WTC11 (cell line): Measurements from ENCODE around the gene ANKRD61. TPM values are rescaled to one million over a fixed set of nuclear protein-coding genes. Genes with fewer than 3 reads are reported as not detected.
A peak's percentile ranks its signal among the peaks of the same experiment; 100 is the strongest.
"Not testable (repeated sequence)": the region's sequence is repeated elsewhere in the genome, so short reads cannot be mapped to it uniquely, and the experiment has no call there.

ENCODE experiments used
- ATAC-seq: fragments of 200-7000 bp; cut with Tn5 transposase; 2 replicates; pipeline ENCODE4 v1.10.0; 2021; ENCODE audit warnings: mild to moderate bottlenecking, moderate library complexity
- CTCF ChIA-PET: fragments of 300-600 bp; sonication (Branson Sonifier 250); formaldehyde crosslinking; loops from one replicate; lab custom pipeline; 2021; ENCODE audit warnings: antibody characterized with exemption; lab: Charles Lee
- POLR2A ChIA-PET: fragments of 350-600 bp; sonication (Branson Sonifier 250); formaldehyde crosslinking; loops from one replicate; lab custom pipeline; 2021; ENCODE audit warnings: antibody characterized with exemption; lab: Charles Lee
- DNase-seq: peaks from one replicate; pipeline ENCODE4 v3.0.0; 2021; ENCODE audit warnings: low spot score
- H3K27ac Mint-ChIP-seq: 2 replicates; pipeline ENCODE4 v1.8.0; 2021; ENCODE audit warnings: mixed read lengths
- H3K27me3 Mint-ChIP-seq: 2 replicates; pipeline ENCODE4 v1.8.0; 2021; ENCODE audit warnings: low read depth, mild to moderate bottlenecking, moderate library complexity, mixed read lengths
- H3K36me3 Mint-ChIP-seq: 2 replicates; pipeline ENCODE4 v1.8.0; 2021; ENCODE audit warnings: mixed read lengths
- H3K4me1 Mint-ChIP-seq: 2 replicates; pipeline ENCODE4 v1.8.0; 2022; ENCODE audit warnings: mixed read lengths
- H3K4me3 Mint-ChIP-seq: 2 replicates; pipeline ENCODE4 v1.8.0; 2021; ENCODE audit warnings: mild to moderate bottlenecking, moderate library complexity, mixed read lengths
- H3K9me3 Mint-ChIP-seq: 2 replicates; pipeline ENCODE4 v1.8.0; 2021; ENCODE audit warnings: mixed read lengths
- ESRRA ChIP-seq: sonication (generic); formaldehyde crosslinking; IDR thresholded peaks from 2 replicates; pipeline ENCODE4 v1.8.1; 2022; ENCODE audit warnings: mild to moderate bottlenecking, missing genetic modification reagents, borderline replicate concordance
- ETV6 ChIP-seq: sonication (generic); formaldehyde crosslinking; IDR thresholded peaks from 2 replicates; pipeline ENCODE4 v1.8.1; 2022; ENCODE audit warnings: mild to moderate bottlenecking, missing genetic modification reagents
- FOXP1 ChIP-seq: sonication (generic); formaldehyde crosslinking; IDR thresholded peaks from 2 replicates; pipeline ENCODE4 v1.8.0; 2022; ENCODE audit warnings: missing genetic modification reagents, mild to moderate bottlenecking, moderate library complexity, borderline replicate concordance
- KAT7 ChIP-seq: sonication (generic); formaldehyde crosslinking; IDR thresholded peaks from 2 replicates; pipeline ENCODE4 v1.8.1; 2023; ENCODE audit warnings: missing genetic modification reagents, mild to moderate bottlenecking, borderline replicate concordance
- NFE2L1 ChIP-seq: sonication (generic); formaldehyde crosslinking; IDR thresholded peaks from 2 replicates; pipeline ENCODE4 v1.8.1; 2023; ENCODE audit warnings: missing genetic modification reagents
- NFYB ChIP-seq: sonication (generic); formaldehyde crosslinking; conservative IDR thresholded peaks from 2 replicates; pipeline ENCODE4 v1.8.0; 2022; ENCODE audit warnings: low read depth, missing genetic modification reagents
- NR3C1 ChIP-seq: sonication (generic); formaldehyde crosslinking; conservative IDR thresholded peaks from 2 replicates; pipeline ENCODE4 v1.8.1; 2023; ENCODE audit warnings: low read depth, mild to moderate bottlenecking, missing genetic modification reagents
- OVOL2 ChIP-seq: fragments of 250-450 bp; sonication (Bioruptor Pico); IDR thresholded peaks from 2 replicates; pipeline ENCODE4 v1.9.0; 2021; ENCODE audit warnings: mild to moderate bottlenecking, borderline replicate concordance
- SMAD4 ChIP-seq: sonication (generic); formaldehyde crosslinking; IDR thresholded peaks from 2 replicates; pipeline ENCODE4 v1.8.0; 2022; ENCODE audit warnings: mild to moderate bottlenecking, missing genetic modification reagents
- ZNF232 ChIP-seq: sonication (generic); formaldehyde crosslinking; IDR thresholded peaks from 2 replicates; pipeline ENCODE4 v1.8.0; 2022; ENCODE audit warnings: mild to moderate bottlenecking, missing genetic modification reagents
- ZNF317 ChIP-seq: sonication (generic); formaldehyde crosslinking; IDR thresholded peaks from 2 replicates; pipeline ENCODE4 v1.8.1; 2023; ENCODE audit warnings: low read depth, mild to moderate bottlenecking, moderate library complexity, missing genetic modification reagents, borderline replicate concordance
- total RNA-seq: library from RNA; stranded (reverse); gene quantifications from 3 replicates; pipeline ENCODE4 v1.2.3, GENCODE V29; 2021
- TF ChIP-seq, protein P1 (sequence below): sonication (generic); formaldehyde crosslinking; IDR thresholded peaks from 2 replicates; pipeline ENCODE4 v1.8.1; 2023; ENCODE audit warnings: mild to moderate bottlenecking, missing genetic modification reagents, moderate library complexity
- TF ChIP-seq, protein P2 (sequence below): sonication (generic); formaldehyde crosslinking; IDR thresholded peaks from 2 replicates; pipeline ENCODE4 v1.8.0; 2022; ENCODE audit warnings: mild to moderate bottlenecking, missing genetic modification reagents
- TF ChIP-seq, protein P3 (sequence below): fragments of 250-450 bp; sonication (Bioruptor Pico); IDR thresholded peaks from 2 replicates; pipeline ENCODE4 v1.9.0; 2021; ENCODE audit warnings: mild to moderate bottlenecking, borderline replicate concordance
- TF ChIP-seq, protein P4 (sequence below): sonication (generic); formaldehyde crosslinking; IDR thresholded peaks from 2 replicates; pipeline ENCODE4 v1.8.1; 2022; ENCODE audit warnings: mild to moderate bottlenecking, missing genetic modification reagents, moderate library complexity, borderline replicate concordance
- TF ChIP-seq, protein P5 (sequence below): sonication (generic); formaldehyde crosslinking; IDR thresholded peaks from 2 replicates; pipeline ENCODE4 v1.8.1; 2022; ENCODE audit warnings: mild to moderate bottlenecking, moderate library complexity, missing genetic modification reagents
- TF ChIP-seq, protein P6 (sequence below): sonication (generic); formaldehyde crosslinking; IDR thresholded peaks from 2 replicates; pipeline ENCODE4 v1.8.0; 2023; ENCODE audit warnings: missing genetic modification reagents
- TF ChIP-seq, protein P7 (sequence below): sonication (generic); formaldehyde crosslinking; IDR thresholded peaks from 2 replicates; pipeline ENCODE4 v1.8.0; 2022; ENCODE audit warnings: missing genetic modification reagents
- TF ChIP-seq, protein P8 (sequence below): fragments of 200-600 bp; IDR thresholded peaks from 2 replicates; pipeline ENCODE4 v1.8.0; 2022; ENCODE audit warnings: antibody characterized with exemption

The ANKRD61 gene
- total RNA-seq, 1 experiment from 2014 or later = not detected

DNA sequence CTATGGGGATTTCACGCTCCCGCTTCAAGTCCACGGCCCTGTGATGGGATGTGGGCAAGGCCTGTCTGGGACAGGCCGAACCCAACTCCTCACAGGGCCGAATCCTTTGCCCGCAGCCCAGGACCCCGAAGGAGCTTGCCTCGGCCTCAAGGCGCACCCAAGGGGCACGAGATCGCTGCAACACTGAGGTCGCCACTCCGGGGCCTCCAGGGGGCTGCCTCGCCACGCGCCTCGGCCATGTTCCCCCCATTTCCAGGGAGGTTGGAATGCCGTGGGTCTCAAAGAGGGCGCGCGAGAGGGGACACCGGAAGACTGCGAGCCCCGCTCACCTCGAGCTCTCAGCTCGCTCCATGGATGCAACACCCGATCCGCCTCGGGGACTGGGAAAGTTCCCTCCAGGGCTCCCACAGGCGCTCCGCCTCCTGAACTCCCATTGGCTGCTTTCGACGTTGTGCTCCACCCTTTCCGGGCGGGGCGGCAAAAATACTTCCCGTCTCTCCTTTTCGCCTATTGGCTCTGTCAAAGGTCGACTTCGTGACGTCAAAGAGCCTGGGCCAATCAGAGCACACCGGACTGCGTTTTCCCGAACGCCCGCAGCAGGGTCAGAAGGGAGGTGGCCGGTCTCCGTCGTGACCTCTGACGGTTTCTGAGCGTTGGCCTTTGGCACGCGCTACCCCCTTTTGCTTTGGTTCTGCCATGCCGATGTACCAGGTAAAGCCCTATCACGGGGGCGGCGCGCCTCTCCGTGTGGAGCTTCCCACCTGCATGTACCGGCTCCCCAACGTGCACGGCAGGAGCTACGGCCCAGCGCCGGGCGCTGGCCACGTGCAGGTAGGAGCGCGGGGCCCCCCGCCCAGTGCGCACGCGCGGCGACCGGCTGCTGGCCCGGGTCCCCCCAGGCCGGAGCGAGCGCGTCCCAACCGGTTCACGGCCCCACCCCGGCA is 22.2 kb upstream of the ANKRD61 start, which contains the start of the genes AIMP2 and PMS2 (continued):
- TF ChIP-seq, protein P1, sequence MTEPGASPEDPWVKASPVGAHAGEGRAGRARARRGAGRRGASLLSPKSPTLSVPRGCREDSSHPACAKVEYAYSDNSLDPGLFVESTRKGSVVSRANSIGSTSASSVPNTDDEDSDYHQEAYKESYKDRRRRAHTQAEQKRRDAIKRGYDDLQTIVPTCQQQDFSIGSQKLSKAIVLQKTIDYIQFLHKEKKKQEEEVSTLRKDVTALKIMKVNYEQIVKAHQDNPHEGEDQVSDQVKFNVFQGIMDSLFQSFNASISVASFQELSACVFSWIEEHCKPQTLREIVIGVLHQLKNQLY = 0 out of 2 replicates have a peak, but pooled peaks have one; percentile 15
- TF ChIP-seq, protein P2, sequence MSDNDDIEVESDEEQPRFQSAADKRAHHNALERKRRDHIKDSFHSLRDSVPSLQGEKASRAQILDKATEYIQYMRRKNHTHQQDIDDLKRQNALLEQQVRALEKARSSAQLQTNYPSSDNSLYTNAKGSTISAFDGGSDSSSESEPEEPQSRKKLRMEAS (CRISPR knock-in tag) = peak; percentile 99
- TF ChIP-seq SMAD4 (CRISPR knock-in tag) = peak; percentile 19
- TF ChIP-seq ETV6 (CRISPR knock-in tag) = peak; percentile 95
- TF ChIP-seq ZNF317 (CRISPR knock-in tag) = 0 out of 2 replicates have a peak, but pooled peaks have one; percentile 32
- peak; percentile 93 for TF ChIP-seq NFYB (CRISPR knock-in tag)
- TF ChIP-seq NR3C1 (CRISPR knock-in tag) = no peak
- TF ChIP-seq, protein P3, sequence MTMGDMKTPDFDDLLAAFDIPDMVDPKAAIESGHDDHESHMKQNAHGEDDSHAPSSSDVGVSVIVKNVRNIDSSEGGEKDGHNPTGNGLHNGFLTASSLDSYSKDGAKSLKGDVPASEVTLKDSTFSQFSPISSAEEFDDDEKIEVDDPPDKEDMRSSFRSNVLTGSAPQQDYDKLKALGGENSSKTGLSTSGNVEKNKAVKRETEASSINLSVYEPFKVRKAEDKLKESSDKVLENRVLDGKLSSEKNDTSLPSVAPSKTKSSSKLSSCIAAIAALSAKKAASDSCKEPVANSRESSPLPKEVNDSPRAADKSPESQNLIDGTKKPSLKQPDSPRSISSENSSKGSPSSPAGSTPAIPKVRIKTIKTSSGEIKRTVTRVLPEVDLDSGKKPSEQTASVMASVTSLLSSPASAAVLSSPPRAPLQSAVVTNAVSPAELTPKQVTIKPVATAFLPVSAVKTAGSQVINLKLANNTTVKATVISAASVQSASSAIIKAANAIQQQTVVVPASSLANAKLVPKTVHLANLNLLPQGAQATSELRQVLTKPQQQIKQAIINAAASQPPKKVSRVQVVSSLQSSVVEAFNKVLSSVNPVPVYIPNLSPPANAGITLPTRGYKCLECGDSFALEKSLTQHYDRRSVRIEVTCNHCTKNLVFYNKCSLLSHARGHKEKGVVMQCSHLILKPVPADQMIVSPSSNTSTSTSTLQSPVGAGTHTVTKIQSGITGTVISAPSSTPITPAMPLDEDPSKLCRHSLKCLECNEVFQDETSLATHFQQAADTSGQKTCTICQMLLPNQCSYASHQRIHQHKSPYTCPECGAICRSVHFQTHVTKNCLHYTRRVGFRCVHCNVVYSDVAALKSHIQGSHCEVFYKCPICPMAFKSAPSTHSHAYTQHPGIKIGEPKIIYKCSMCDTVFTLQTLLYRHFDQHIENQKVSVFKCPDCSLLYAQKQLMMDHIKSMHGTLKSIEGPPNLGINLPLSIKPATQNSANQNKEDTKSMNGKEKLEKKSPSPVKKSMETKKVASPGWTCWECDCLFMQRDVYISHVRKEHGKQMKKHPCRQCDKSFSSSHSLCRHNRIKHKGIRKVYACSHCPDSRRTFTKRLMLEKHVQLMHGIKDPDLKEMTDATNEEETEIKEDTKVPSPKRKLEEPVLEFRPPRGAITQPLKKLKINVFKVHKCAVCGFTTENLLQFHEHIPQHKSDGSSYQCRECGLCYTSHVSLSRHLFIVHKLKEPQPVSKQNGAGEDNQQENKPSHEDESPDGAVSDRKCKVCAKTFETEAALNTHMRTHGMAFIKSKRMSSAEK (CRISPR knock-in tag) = 0 out of 2 replicates have a peak, but pooled peaks have one; percentile 48
- TF ChIP-seq, protein P4, sequence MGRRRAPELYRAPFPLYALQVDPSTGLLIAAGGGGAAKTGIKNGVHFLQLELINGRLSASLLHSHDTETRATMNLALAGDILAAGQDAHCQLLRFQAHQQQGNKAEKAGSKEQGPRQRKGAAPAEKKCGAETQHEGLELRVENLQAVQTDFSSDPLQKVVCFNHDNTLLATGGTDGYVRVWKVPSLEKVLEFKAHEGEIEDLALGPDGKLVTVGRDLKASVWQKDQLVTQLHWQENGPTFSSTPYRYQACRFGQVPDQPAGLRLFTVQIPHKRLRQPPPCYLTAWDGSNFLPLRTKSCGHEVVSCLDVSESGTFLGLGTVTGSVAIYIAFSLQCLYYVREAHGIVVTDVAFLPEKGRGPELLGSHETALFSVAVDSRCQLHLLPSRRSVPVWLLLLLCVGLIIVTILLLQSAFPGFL = peak; percentile 49; the same call in 1 of the 2 replicates
- TF ChIP-seq, protein P5, sequence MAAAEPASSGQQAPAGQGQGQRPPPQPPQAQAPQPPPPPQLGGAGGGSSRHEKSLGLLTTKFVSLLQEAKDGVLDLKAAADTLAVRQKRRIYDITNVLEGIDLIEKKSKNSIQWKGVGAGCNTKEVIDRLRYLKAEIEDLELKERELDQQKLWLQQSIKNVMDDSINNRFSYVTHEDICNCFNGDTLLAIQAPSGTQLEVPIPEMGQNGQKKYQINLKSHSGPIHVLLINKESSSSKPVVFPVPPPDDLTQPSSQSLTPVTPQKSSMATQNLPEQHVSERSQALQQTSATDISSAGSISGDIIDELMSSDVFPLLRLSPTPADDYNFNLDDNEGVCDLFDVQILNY (CRISPR knock-in tag) = peak; percentile 66
- TF ChIP-seq, protein P6, sequence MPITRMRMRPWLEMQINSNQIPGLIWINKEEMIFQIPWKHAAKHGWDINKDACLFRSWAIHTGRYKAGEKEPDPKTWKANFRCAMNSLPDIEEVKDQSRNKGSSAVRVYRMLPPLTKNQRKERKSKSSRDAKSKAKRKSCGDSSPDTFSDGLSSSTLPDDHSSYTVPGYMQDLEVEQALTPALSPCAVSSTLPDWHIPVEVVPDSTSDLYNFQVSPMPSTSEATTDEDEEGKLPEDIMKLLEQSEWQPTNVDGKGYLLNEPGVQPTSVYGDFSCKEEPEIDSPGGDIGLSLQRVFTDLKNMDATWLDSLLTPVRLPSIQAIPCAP (CRISPR knock-in tag) = peak; percentile 85
- peak; percentile 71; the same call in 1 of the 2 replicates for TF ChIP-seq ZNF232
- TF ChIP-seq KAT7 = peak; percentile 45; the same call in 1 of the 2 replicates
- TF ChIP-seq, protein P7, sequence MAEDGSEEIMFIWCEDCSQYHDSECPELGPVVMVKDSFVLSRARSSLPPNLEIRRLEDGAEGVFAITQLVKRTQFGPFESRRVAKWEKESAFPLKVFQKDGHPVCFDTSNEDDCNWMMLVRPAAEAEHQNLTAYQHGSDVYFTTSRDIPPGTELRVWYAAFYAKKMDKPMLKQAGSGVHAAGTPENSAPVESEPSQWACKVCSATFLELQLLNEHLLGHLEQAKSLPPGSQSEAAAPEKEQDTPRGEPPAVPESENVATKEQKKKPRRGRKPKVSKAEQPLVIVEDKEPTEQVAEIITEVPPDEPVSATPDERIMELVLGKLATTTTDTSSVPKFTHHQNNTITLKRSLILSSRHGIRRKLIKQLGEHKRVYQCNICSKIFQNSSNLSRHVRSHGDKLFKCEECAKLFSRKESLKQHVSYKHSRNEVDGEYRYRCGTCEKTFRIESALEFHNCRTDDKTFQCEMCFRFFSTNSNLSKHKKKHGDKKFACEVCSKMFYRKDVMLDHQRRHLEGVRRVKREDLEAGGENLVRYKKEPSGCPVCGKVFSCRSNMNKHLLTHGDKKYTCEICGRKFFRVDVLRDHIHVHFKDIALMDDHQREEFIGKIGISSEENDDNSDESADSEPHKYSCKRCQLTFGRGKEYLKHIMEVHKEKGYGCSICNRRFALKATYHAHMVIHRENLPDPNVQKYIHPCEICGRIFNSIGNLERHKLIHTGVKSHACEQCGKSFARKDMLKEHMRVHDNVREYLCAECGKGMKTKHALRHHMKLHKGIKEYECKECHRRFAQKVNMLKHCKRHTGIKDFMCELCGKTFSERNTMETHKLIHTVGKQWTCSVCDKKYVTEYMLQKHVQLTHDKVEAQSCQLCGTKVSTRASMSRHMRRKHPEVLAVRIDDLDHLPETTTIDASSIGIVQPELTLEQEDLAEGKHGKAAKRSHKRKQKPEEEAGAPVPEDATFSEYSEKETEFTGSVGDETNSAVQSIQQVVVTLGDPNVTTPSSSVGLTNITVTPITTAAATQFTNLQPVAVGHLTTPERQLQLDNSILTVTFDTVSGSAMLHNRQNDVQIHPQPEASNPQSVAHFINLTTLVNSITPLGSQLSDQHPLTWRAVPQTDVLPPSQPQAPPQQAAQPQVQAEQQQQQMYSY = no peak; the same call in 1 of the 2 replicates
- TF ChIP-seq FOXP1 = peak; percentile 91
- no peak for TF ChIP-seq OVOL2 (CRISPR knock-in tag)
- TF ChIP-seq NFE2L1 (CRISPR knock-in tag) = peak; percentile 71; the same call in 1 of the 2 replicates
- peak; percentile 77; the same call in 1 of the 2 replicates for TF ChIP-seq ESRRA (CRISPR knock-in tag)
- TF ChIP-seq, protein P8, sequence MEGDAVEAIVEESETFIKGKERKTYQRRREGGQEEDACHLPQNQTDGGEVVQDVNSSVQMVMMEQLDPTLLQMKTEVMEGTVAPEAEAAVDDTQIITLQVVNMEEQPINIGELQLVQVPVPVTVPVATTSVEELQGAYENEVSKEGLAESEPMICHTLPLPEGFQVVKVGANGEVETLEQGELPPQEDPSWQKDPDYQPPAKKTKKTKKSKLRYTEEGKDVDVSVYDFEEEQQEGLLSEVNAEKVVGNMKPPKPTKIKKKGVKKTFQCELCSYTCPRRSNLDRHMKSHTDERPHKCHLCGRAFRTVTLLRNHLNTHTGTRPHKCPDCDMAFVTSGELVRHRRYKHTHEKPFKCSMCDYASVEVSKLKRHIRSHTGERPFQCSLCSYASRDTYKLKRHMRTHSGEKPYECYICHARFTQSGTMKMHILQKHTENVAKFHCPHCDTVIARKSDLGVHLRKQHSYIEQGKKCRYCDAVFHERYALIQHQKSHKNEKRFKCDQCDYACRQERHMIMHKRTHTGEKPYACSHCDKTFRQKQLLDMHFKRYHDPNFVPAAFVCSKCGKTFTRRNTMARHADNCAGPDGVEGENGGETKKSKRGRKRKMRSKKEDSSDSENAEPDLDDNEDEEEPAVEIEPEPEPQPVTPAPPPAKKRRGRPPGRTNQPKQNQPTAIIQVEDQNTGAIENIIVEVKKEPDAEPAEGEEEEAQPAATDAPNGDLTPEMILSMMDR = no peak
- TF ChIP-seq, all 79 proteins: peak for 39

DNA sequence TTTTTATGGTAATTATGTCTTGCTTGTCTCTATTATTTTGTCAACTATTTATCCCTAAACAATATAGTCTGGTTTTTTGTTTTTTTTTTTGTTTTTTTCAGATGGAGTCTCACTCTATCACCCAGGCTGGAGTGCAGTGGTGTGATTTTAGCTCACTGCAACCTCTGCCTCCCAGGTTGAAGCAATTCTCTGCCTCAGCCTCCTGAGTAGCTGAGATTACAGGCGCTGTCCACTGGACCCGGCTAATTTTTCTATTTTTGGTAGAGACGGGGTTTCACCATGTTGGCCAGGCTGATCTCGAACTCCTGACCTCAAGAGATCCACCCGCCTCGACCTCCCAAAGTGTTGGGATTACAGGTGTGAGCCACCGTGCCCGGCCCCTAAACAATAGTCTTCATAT is 20.8 kb upstream of the ANKRD61 start:
- ATAC-seq, H3K27me3 Mint-ChIP-seq, H3K9me3 Mint-ChIP-seq, CTCF ChIA-PET, POLR2A ChIA-PET, DNase-seq: not testable (repeated sequence)
- Mint-ChIP-seq H3K36me3 (peaks cover 29% of the 10 kb centered on the region), H3K4me3 (peak overlapping the region; percentile 81), H3K27ac (peak overlapping the region; percentile 82; the same call in 1 of the 2 replicates), H3K4me1 (peaks cover 18% of the 10 kb centered on the region)
